K562 (cell line): ENCODE data around the gene TUBA1A. TPM values are rescaled to one million over a fixed set of nuclear protein-coding genes. Genes with fewer than 3 reads are reported as not detected.
A peak's percentile ranks its signal among the peaks of the same experiment; 100 is the strongest.

Source experiments
- ATAC-seq: fragments of 200-7000 bp; cut with Tn5 transposase; 3 replicates; pipeline ENCODE4 v1.9.1; 2020; ENCODE audit warnings: moderate library complexity
- BruUV-seq: library from RNA; stranded (reverse); fragments of 400-500 nt; replicated peaks from 2 replicates; lab custom pipeline; 2021; lab: Mats Ljungman, UMichigan
- CTCF ChIA-PET: fragments of 300-600 bp; formaldehyde crosslinking; extraction: SDS; loops from one replicate; lab custom pipeline; 2021; ENCODE audit warnings: low intra/inter-chr PET ratio; lab: Yijun Ruan, JAX
- POLR2A ChIA-PET: fragments of 300-600, 350-650 bp; sonication (Branson Sonifier 250); formaldehyde crosslinking; extraction: SDS; loops from one replicate; lab custom pipeline; 2021; ENCODE audit warnings: antibody characterized with exemption, inconsistent platforms; lab: Yijun Ruan, JAX
- DNase-seq, 4 experiments: peaks; one replicate each; pipeline versions ENCODE4 v3.0.0 to v3.0.0-alpha.2; 2011 to 2018; ENCODE audit warnings: low spot score in 3 of 4, mixed read lengths in 3 of 4; ENCODE audit errors: extremely low read depth in 1 of 4
- FAIRE-seq: peaks from 2 replicates; lab custom pipeline; 2011; peaks lifted over from hg19 to GRCh38; lab: Jason Lieb, UNC
- H2AFZ ChIP-seq: 2 replicates; pipeline ENCODE4 v1.6.0; 2011; ENCODE audit warnings: low read depth, low read length, control low read depth, inconsistent platforms
- H3K27ac ChIP-seq: fragments of 200-600 bp; 3 replicates; pipeline ENCODE4 v1.8.0; 2011; ENCODE audit warnings: low read depth, mild to moderate bottlenecking, control low read depth, inconsistent platforms, low read length, moderate library complexity, mixed read lengths; ENCODE audit errors: extremely low read depth
- H3K27me3 ChIP-seq, 2 experiments: fragments of 300-600 bp in 1 of 2; 2 replicates in 1 of 2; 3 replicates in 1 of 2; pipeline versions ENCODE4 v1.6.0 to v1.8.0; 2011; ENCODE audit warnings: inconsistent platforms in 2 of 2, low read length in 2 of 2, mild to moderate bottlenecking in 1 of 2, mixed read lengths in 1 of 2, moderate library complexity in 1 of 2; ENCODE audit not compliant: control insufficient read depth in 2 of 2, insufficient read depth in 2 of 2
- H3K36me3 ChIP-seq: fragments of 300-600 bp; 3 replicates; pipeline ENCODE4 v1.8.0; 2011; ENCODE audit warnings: mild to moderate bottlenecking, low read length, inconsistent platforms; ENCODE audit not compliant: control insufficient read depth, insufficient read depth
- H3K4me1 ChIP-seq, 2 experiments: fragments of 200-600 bp in 1 of 2; replicated peaks in 1 of 2; 2 replicates in 1 of 2; 3 replicates in 1 of 2; pipeline versions ENCODE4 v1.5.1 to v1.8.0; 2011; ENCODE audit warnings: inconsistent platforms in 2 of 2, low read length in 2 of 2, mild to moderate bottlenecking in 1 of 2, mixed read lengths in 1 of 2, moderate library complexity in 1 of 2; ENCODE audit not compliant: control insufficient read depth in 2 of 2, insufficient read depth in 2 of 2
- H3K4me2 ChIP-seq: 2 replicates; pipeline ENCODE4 v1.6.1; 2011; ENCODE audit warnings: low read length, control low read depth, inconsistent platforms, mixed read lengths; ENCODE audit not compliant: insufficient read depth
- H3K4me3 ChIP-seq: fragments of 200-600 bp; sonication (generic), shearing (Covaris generic); 2 replicates; pipeline ENCODE4 v1.5.1; 2016; ENCODE audit warnings: control low read depth, inconsistent platforms
- H3K79me2 ChIP-seq: fragments of 200-600 bp; 3 replicates; pipeline ENCODE4 v1.8.0; 2011; ENCODE audit warnings: low read length, inconsistent platforms; ENCODE audit not compliant: control insufficient read depth, insufficient read depth
- H3K9ac ChIP-seq, 2 experiments: 2 replicates each; pipeline versions ENCODE4 v1.6.0 to v1.6.1; 2011; ENCODE audit warnings: low read depth in 2 of 2, low read length in 2 of 2, control low read depth in 1 of 2, inconsistent platforms in 1 of 2, mild to moderate bottlenecking in 1 of 2, mixed read lengths in 1 of 2; ENCODE audit not compliant: insufficient read depth in 1 of 2
- H3K9me1 ChIP-seq: one replicate; pipeline ENCODE4 v1.6.0; 2011; ENCODE audit warnings: inconsistent platforms, mild to moderate bottlenecking, low read length, moderate library complexity; ENCODE audit not compliant: control insufficient read depth, insufficient read depth
- H3K9me3 ChIP-seq: replicated peaks from 2 replicates; pipeline ENCODE4 v1.5.1; 2011; ENCODE audit warnings: low read depth, low read length, inconsistent platforms; ENCODE audit not compliant: control insufficient read depth, insufficient read depth
- H4K20me1 ChIP-seq: replicated peaks from 2 replicates; pipeline ENCODE4 v1.6.1; 2011; ENCODE audit warnings: low read length, inconsistent platforms, mixed read lengths; ENCODE audit not compliant: control insufficient read depth, insufficient read depth
- ATF6 ChIP-seq: sonication (generic); formaldehyde crosslinking; IDR thresholded peaks from 2 replicates; pipeline ENCODE4 v1.4.0; 2020; ENCODE audit warnings: mild to moderate bottlenecking, missing genetic modification reagents
- DPF2 ChIP-seq: fragments of 450-650 bp; IDR thresholded peaks from 2 replicates; pipeline ENCODE4 v1.6.1; 2016
- FIP1L1 ChIP-seq: fragments of 200-400 bp; formaldehyde crosslinking; IDR thresholded peaks from 2 replicates; pipeline ENCODE4 v1.6.1; 2018; ENCODE audit warnings: mild to moderate bottlenecking, low read depth, low read length; ENCODE audit not compliant: poor library complexity, severe bottlenecking
- HDAC3 ChIP-seq: fragments of 450-650 bp; IDR thresholded peaks from 2 replicates; pipeline ENCODE4 v1.6.1; 2018; ENCODE audit warnings: borderline replicate concordance, mild to moderate bottlenecking, moderate library complexity; ENCODE audit not compliant: partially characterized antibody
- ILF3 ChIP-seq: fragments of 450-650 bp; IDR thresholded peaks from 2 replicates; pipeline ENCODE4 v1.6.1; 2018; ENCODE audit warnings: antibody characterized with exemption, mild to moderate bottlenecking, moderate library complexity, borderline replicate concordance
- MBD1 ChIP-seq: fragments of 250-450 bp; sonication (Bioruptor Pico); IDR thresholded peaks from 2 replicates; pipeline ENCODE4 v1.8.0; 2022; ENCODE audit warnings: inconsistent platforms
- NFE2 ChIP-seq: IDR thresholded peaks from 2 replicates; pipeline ENCODE4 v1.6.1; 2014; ENCODE audit warnings: antibody characterized with exemption, low read depth
- RHOXF2B ChIP-seq: fragments of 250-450 bp; sonication (Bioruptor Pico); conservative IDR thresholded peaks from 2 replicates; pipeline ENCODE4 v1.5.1; 2021
- TAL1 ChIP-seq: fragments of 450-650 bp; IDR thresholded peaks from 2 replicates; pipeline ENCODE4 v1.6.1; 2016; ENCODE audit warnings: mild to moderate bottlenecking
- TBL1XR1 ChIP-seq, 2 experiments: IDR thresholded peaks; 2 replicates each; pipeline ENCODE4 v1.6.1; 2012; ENCODE audit warnings: improper control_type of control experiment in 2 of 2, low read length in 2 of 2, mild to moderate bottlenecking in 1 of 2
- TCF3 ChIP-seq: sonication (generic); formaldehyde crosslinking; IDR thresholded peaks from 2 replicates; pipeline ENCODE4 v1.4.0; 2020; ENCODE audit warnings: mild to moderate bottlenecking, missing genetic modification reagents
- ZBTB49 ChIP-seq: sonication (generic); formaldehyde crosslinking; IDR thresholded peaks from 2 replicates; pipeline ENCODE4 v1.8.0; 2022; ENCODE audit warnings: missing genetic modification reagents, mild to moderate bottlenecking, borderline replicate concordance
- ZNF75A ChIP-seq: fragments of 450-650 bp; formaldehyde crosslinking; IDR thresholded peaks from 2 replicates; pipeline ENCODE4 v1.4.0; 2020; ENCODE audit warnings: mild to moderate bottlenecking
- WGBS: fragments of 100-300 bp; shearing (Covaris generic); methylation state at CpG from one replicate; pipeline ENCODE4 v1.1.6; 2016; ENCODE audit warnings: low coverage, mixed read lengths; ENCODE audit not compliant: insufficient coverage; ENCODE audit errors: missing lambda C conversion rate; 5-methylcytosine and 5-hydroxymethylcytosine counted together
- in situ Hi-C: fragments of 300-500 bp; cut with MboI; formaldehyde crosslinking; loops from 4 replicates; pipeline ENCODE4 v1.15.0; 2018; ENCODE audit warnings: inconsistent platforms, mixed read lengths
- intact Hi-C: fragments of 100-400 bp; cut with micrococcal nuclease; formaldehyde crosslinking; loops from 2 replicates; pipeline ENCODE4 v1.14.2; 2022
- polyA plus RNA-seq, 8 experiments: library from polyadenylated mRNA; depleted of rRNA in 4 of 8; stranded (reverse) in 5 of 8; unstranded in 3 of 8; fragments of >200 nt; fragmentation: Nextera tagmentation in 2 of 8; fragmentation: Illumina TruSeq in 1 of 8; extraction: Ambion mirVana in 2 of 8; extraction: Trizol in 1 of 8; gene quantifications; 2 replicates each; pipeline versions ENCODE4 v1.2.1 to v1.2.3, GENCODE V29; 2011 to 2014; ENCODE audit warnings: inconsistent platforms in 1 of 8, missing spikeins in 1 of 8
- total RNA-seq, 7 experiments: library from RNA; depleted of rRNA in 6 of 7; stranded (reverse); fragments of >200 nt in 6 of 7; fragmentation: Illumina TruSeq in 2 of 7; extraction: Trizol in 2 of 7; gene quantifications; 2 replicates each; pipeline versions ENCODE4 v1.2.1 to v1.2.3, GENCODE V29; 2011 to 2021; ENCODE audit warnings: low replicate concordance in 1 of 7
- TF ChIP-seq, protein P1 (sequence below), 2 experiments: IDR thresholded peaks; 2 replicates each; pipeline ENCODE4 v1.6.1; 2011; ENCODE audit warnings: borderline replicate concordance in 1 of 2, control low read depth in 1 of 2, low read depth in 1 of 2, low read length in 1 of 2, mild to moderate bottlenecking in 1 of 2, mixed read lengths in 1 of 2, moderate library complexity in 1 of 2; ENCODE audit not compliant: insufficient read depth in 1 of 2, insufficient read length in 1 of 2, poor library complexity in 1 of 2, severe bottlenecking in 1 of 2; ENCODE audit errors: extremely low read depth in 1 of 2

Gene TUBA1A
- total and polyA plus RNA-seq, 9 of the 15 experiments (the other 6 are each of a cell fraction or from before 2014, with no cell fraction given), result 7.4 to 45.1 (median 11.9) TPM

- TF ChIP-seq HDAC3, result no peak
- no peak for TF ChIP-seq RHOXF2B (CRISPR knock-in tag)
- TF ChIP-seq MBD1, result no peak
Measured at GRCh38 chr12:49146406-49146805, 42.5 kb downstream of the TUBA1A start (continued).

- FAIRE-seq (peak; percentile 70), ATAC-seq (peak; percentile 71), DNase-seq (peak in 1 of 4 experiments; percentile 20)
- in situ Hi-C loops, result loop anchor here (5.0 kb wide), 1 partner anchor 88 kb away; no protein-coding TSS in a partner anchor
- no TSS peak for BruUV-seq
- Histone ChIP-seq H3K4me2 (no peak overlapping the region), H2AFZ (no peak overlapping the region), H4K20me1 (no peaks in the 10 kb centered on the region), H3K27me3 (no peaks in the 10 kb centered on the region), H3K4me3 (no peak overlapping the region), H3K27ac (no peak overlapping the region), H3K9me3 (no peaks in the 10 kb centered on the region), H3K79me2 (no peaks in the 10 kb centered on the region), H3K9ac (no peak overlapping the region), H3K9me1 (no peaks in the 10 kb centered on the region), H3K36me3 (no peaks in the 10 kb centered on the region), H3K4me1 (peaks cover 0 to 4% of the 10 kb centered on the region in 2 experiments; a peak in 2 of 5 replicates)
- intact Hi-C loops, result no loop called here
- ChIA-PET POLR2A (interaction anchor here (0.6 to 10.5 kb wide), 6 partner anchors 13 to 1247 kb away, joined by 3 to 151 read pairs (median 4); partner anchors contain the start of gene TUBA1B), CTCF (no interaction called here)
- 14% methylated on average over 2 of the region's 2 CpGs for WGBS
- TF ChIP-seq NFE2 (no peak), ILF3 (no peak), DPF2 (0 out of 2 replicates have a peak, but pooled peaks have one; percentile 8), TCF3 (CRISPR knock-in tag) (peak; percentile 33), ATF6 (CRISPR knock-in tag) (no peak), ZBTB49 (CRISPR knock-in tag) (no peak), ZNF75A (no peak), TBL1XR1 (IDR thresholded peaks at IDR 0.05; ENCODE audit: low read length in 2 of 2) (no peak), FIP1L1 (no peak), TAL1 (peak; percentile 23; the same call in 1 of the 2 replicates)
- TF ChIP-seq, protein P1, sequence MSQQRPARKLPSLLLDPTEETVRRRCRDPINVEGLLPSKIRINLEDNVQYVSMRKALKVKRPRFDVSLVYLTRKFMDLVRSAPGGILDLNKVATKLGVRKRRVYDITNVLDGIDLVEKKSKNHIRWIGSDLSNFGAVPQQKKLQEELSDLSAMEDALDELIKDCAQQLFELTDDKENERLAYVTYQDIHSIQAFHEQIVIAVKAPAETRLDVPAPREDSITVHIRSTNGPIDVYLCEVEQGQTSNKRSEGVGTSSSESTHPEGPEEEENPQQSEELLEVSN (IDR thresholded peaks at IDR 0.05; ENCODE audit: borderline replicate concordance in 1 of 2, extremely low read depth in 1 of 2, insufficient read depth in 1 of 2, insufficient read length in 1 of 2, low read depth in 1 of 2, low read length in 1 of 2, poor library complexity in 1 of 2, severe bottlenecking in 1 of 2), result no peak
Measured at GRCh38 chr12:49144384-49144783, 44.5 kb downstream of the TUBA1A start.
